SK-N-SH treated with all-trans-retinoic acid at 6 μM for 48 hours (cell line): Measurements from ENCODE around the gene SNX9.

Experiments
- ATAC-seq: fragments of 200-7000 bp; cut with Tn5 transposase; 3 replicates; pipeline ENCODE4 v1.9.1; 2020; ENCODE audit warnings: mild to moderate bottlenecking, moderate library complexity
- ARNTL ChIP-seq: fragments of 450-650 bp; formaldehyde crosslinking; IDR thresholded peaks from 2 replicates; pipeline ENCODE4 v1.5.0; 2020; ENCODE audit warnings: low read depth, mild to moderate bottlenecking, moderate library complexity, borderline replicate concordance
- BACH2 ChIP-seq: fragments of 250-450 bp; sonication (Bioruptor Pico); IDR thresholded peaks from 2 replicates; pipeline ENCODE4 v1.9.0; 2021; ENCODE audit warnings: mild to moderate bottlenecking, borderline replicate concordance
- CSDC2 ChIP-seq: fragments of 250-450 bp; sonication (Bioruptor Pico); IDR thresholded peaks from 2 replicates; pipeline ENCODE4 v1.5.0; 2020; ENCODE audit warnings: mild to moderate bottlenecking, moderate library complexity
- ESRRG ChIP-seq: fragments of 250-450 bp; sonication (Bioruptor Pico); IDR thresholded peaks from 2 replicates; pipeline ENCODE4 v1.6.1; 2021; ENCODE audit warnings: mild to moderate bottlenecking
- ISL1 ChIP-seq: fragments of 250-450 bp; sonication (Bioruptor Pico); IDR thresholded peaks from 2 replicates; pipeline ENCODE4 v2.1.2; 2022; ENCODE audit warnings: mild to moderate bottlenecking, moderate library complexity
- OSR1 ChIP-seq: fragments of 250-450 bp; sonication (Bioruptor Pico); IDR thresholded peaks from 2 replicates; pipeline ENCODE4 v1.8.0; 2022; ENCODE audit warnings: moderate library complexity, mild to moderate bottlenecking, inconsistent platforms
- PPARA ChIP-seq: fragments of 250-450 bp; sonication (Bioruptor Pico); IDR thresholded peaks from 2 replicates; pipeline ENCODE4 v1.5.0; 2020; ENCODE audit warnings: mild to moderate bottlenecking, borderline replicate concordance
- RARB ChIP-seq: fragments of 250-450 bp; sonication (Bioruptor Pico); IDR thresholded peaks from 2 replicates; pipeline ENCODE4 v1.8.0; 2021; ENCODE audit warnings: mild to moderate bottlenecking, moderate library complexity
- SNAI2 ChIP-seq: fragments of 250-450 bp; sonication (Bioruptor Pico); IDR thresholded peaks from 2 replicates; pipeline ENCODE4 v1.5.0; 2020; ENCODE audit warnings: mild to moderate bottlenecking, moderate library complexity
- TCF4 ChIP-seq: fragments of 250-450 bp; sonication (Bioruptor Pico); IDR thresholded peaks from 2 replicates; pipeline ENCODE4 v1.8.0; 2021; ENCODE audit warnings: mild to moderate bottlenecking, moderate library complexity, borderline replicate concordance
- TOX ChIP-seq: fragments of 250-450 bp; sonication (Bioruptor Pico); IDR thresholded peaks from 2 replicates; pipeline ENCODE4 v1.8.0; 2021; ENCODE audit warnings: mild to moderate bottlenecking, moderate library complexity, borderline replicate concordance
- ZC3H10 ChIP-seq: fragments of 250-450 bp; sonication (Bioruptor Pico); IDR thresholded peaks from 2 replicates; pipeline ENCODE4 v1.5.1; 2021; ENCODE audit warnings: mild to moderate bottlenecking, moderate library complexity
- ZFP3 ChIP-seq: fragments of 250-450 bp; sonication (Bioruptor Pico); IDR thresholded peaks from 2 replicates; pipeline ENCODE4 v1.5.0; 2020; ENCODE audit warnings: mild to moderate bottlenecking, moderate library complexity
- ZFP30 ChIP-seq: fragments of 450-650 bp; formaldehyde crosslinking; IDR thresholded peaks from 2 replicates; pipeline ENCODE4 v1.5.0; 2022; ENCODE audit warnings: mild to moderate bottlenecking, moderate library complexity
- ZNF565 ChIP-seq: fragments of 450-650 bp; formaldehyde crosslinking; conservative IDR thresholded peaks from 2 replicates; pipeline ENCODE4 v1.5.0; 2020; ENCODE audit warnings: low read depth, mild to moderate bottlenecking, moderate library complexity
- ZNF8 ChIP-seq: fragments of 450-650 bp; formaldehyde crosslinking; IDR thresholded peaks from 2 replicates; pipeline ENCODE4 v1.5.0; 2020; ENCODE audit warnings: mild to moderate bottlenecking, moderate library complexity
- TF ChIP-seq, protein P1 (sequence below): fragments of 250-450 bp; sonication (Bioruptor Pico); IDR thresholded peaks from 2 replicates; pipeline ENCODE4 v1.8.0; 2020; ENCODE audit warnings: mild to moderate bottlenecking, moderate library complexity, borderline replicate concordance
- TF ChIP-seq, protein P2 (sequence below): fragments of 250-450 bp; sonication (Bioruptor Pico); IDR thresholded peaks from 2 replicates; pipeline ENCODE4 v1.5.1; 2020; ENCODE audit warnings: low read depth, mild to moderate bottlenecking, moderate library complexity
- TF ChIP-seq, protein P3 (sequence below): fragments of 250-450 bp; sonication (Bioruptor Pico); IDR thresholded peaks from 2 replicates; pipeline ENCODE4 v1.8.0; 2021; ENCODE audit warnings: low read depth, mild to moderate bottlenecking, moderate library complexity, borderline replicate concordance

The SNX9 gene

DNA sequence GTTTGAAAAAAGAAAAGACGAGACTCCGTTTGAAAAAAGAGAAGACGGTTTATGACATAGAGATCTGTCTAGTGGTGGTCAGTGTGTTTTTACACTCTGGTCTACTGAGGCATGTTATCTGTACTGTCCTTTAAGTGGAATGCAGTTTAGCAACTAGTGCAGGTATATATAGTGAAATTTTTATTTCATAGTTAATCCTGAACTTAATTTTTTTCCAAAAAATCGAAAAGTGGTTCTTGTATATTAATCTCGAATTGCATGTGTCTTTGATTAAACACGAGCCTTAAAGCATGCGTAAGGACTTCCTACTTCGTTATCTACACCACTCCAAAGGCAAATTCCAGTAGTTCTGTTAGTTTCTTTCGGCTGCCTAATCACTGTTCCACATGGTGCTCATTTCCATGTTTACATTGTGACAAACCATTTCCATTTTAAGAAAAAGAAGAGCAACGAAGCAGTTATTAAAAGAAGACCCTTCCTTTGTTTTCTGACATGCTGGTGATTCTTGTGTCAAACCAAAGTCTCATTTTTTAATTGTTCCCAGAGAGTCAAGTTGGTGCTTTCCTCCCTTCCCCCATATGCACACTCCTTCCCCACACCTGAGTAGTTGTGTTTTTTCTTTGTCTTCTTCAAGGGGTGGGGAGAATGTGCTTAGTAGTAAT is 2.3 kb downstream of the SNX9 start:
- ATAC-seq, result no peak
- no peak for TF ChIP-seq BACH2
- no peak for TF ChIP-seq ZFP3 (CRISPR knock-in tag)
- TF ChIP-seq ZNF8 (CRISPR knock-in tag), result no peak
- no peak for TF ChIP-seq ARNTL
- TF ChIP-seq, protein P1, sequence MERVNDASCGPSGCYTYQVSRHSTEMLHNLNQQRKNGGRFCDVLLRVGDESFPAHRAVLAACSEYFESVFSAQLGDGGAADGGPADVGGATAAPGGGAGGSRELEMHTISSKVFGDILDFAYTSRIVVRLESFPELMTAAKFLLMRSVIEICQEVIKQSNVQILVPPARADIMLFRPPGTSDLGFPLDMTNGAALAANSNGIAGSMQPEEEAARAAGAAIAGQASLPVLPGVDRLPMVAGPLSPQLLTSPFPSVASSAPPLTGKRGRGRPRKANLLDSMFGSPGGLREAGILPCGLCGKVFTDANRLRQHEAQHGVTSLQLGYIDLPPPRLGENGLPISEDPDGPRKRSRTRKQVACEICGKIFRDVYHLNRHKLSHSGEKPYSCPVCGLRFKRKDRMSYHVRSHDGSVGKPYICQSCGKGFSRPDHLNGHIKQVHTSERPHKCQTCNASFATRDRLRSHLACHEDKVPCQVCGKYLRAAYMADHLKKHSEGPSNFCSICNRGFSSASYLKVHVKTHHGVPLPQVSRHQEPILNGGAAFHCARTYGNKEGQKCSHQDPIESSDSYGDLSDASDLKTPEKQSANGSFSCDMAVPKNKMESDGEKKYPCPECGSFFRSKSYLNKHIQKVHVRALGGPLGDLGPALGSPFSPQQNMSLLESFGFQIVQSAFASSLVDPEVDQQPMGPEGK (CRISPR knock-in tag), result no peak
- TF ChIP-seq ZC3H10, result no peak
- TF ChIP-seq CSDC2 (CRISPR knock-in tag), result no peak
- TF ChIP-seq, protein P2, sequence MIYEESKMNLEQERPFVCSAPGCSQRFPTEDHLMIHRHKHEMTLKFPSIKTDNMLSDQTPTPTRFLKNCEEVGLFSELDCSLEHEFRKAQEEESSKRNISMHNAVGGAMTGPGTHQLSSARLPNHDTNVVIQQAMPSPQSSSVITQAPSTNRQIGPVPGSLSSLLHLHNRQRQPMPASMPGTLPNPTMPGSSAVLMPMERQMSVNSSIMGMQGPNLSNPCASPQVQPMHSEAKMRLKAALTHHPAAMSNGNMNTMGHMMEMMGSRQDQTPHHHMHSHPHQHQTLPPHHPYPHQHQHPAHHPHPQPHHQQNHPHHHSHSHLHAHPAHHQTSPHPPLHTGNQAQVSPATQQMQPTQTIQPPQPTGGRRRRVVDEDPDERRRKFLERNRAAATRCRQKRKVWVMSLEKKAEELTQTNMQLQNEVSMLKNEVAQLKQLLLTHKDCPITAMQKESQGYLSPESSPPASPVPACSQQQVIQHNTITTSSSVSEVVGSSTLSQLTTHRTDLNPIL, result no peak
- TF ChIP-seq TOX (CRISPR knock-in tag), result no peak
- no peak for TF ChIP-seq OSR1 (CRISPR knock-in tag)
- TF ChIP-seq SNAI2 (CRISPR knock-in tag), result no peak
- TF ChIP-seq PPARA (CRISPR knock-in tag), result no peak
- TF ChIP-seq RARB (CRISPR knock-in tag), result no peak
- TF ChIP-seq ISL1, result no peak
- no peak for TF ChIP-seq ZFP30 (CRISPR knock-in tag)
- no peak for TF ChIP-seq ZNF565 (CRISPR knock-in tag)
- TF ChIP-seq TCF4 (CRISPR knock-in tag), result no peak

DNA sequence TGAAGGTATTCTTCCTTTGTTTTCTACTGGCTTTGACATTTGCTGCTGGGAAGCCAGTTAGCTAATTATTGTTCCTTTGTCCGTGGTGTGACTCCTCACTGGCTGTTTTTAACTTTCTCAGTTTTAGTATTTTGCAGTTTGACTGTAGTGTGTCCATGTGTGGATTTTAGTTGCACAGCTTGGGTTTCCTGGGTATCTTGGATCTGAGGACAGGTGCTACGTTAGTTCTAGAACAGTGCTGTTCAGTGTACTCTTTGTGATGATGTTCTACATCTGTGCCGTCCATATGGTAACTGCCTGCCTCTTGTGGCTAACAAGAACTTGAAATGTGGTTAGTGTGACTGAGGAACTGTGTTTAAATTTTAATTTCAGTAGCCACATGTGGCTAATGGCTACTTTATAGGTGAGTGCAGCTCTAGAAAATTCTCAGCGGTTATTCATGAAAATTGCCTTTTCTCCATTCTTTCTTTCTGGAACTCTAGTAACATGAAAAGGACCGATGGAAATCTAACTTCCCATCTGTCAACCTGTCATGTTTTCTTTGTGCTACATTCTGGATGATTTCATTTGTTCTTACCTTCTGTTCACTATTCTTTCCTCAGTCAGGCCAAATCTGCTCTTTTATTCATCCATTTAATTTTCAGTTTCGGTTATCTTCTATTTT is 7.4 kb downstream of the SNX9 start:
- TF ChIP-seq, protein P3, sequence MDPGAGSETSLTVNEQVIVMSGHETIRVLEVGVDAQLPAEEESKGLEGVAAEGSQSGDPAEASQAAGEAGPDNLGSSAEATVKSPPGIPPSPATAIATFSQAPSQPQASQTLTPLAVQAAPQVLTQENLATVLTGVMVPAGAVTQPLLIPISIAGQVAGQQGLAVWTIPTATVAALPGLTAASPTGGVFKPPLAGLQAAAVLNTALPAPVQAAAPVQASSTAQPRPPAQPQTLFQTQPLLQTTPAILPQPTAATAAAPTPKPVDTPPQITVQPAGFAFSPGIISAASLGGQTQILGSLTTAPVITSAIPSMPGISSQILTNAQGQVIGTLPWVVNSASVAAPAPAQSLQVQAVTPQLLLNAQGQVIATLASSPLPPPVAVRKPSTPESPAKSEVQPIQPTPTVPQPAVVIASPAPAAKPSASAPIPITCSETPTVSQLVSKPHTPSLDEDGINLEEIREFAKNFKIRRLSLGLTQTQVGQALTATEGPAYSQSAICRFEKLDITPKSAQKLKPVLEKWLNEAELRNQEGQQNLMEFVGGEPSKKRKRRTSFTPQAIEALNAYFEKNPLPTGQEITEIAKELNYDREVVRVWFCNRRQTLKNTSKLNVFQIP (CRISPR knock-in tag), result no peak
- TF ChIP-seq ZFP30 (CRISPR knock-in tag), result no peak
- no peak for TF ChIP-seq ZFP3 (CRISPR knock-in tag)
- no peak for TF ChIP-seq OSR1 (CRISPR knock-in tag)
- TF ChIP-seq ESRRG (CRISPR knock-in tag), result no peak
- no peak for ATAC-seq

DNA sequence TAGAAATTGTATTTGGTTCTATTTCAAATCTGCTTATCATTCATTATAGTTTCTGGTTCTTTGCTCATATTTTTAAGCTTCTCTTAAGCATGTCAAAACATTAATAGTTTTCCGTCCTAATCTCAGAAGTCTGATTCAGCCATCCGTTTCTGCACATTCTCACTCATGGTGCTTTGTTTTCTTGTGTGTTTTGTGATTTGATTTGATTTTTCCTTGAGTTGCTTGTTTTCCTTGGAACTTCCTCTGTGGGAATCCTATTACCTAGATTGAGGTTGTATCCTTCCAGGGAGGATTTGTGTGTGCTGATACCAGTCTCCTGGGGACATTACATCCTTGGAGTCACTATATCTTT is 7.9 kb downstream of the SNX9 start:
- no peak for TF ChIP-seq PPARA (CRISPR knock-in tag)
- TF ChIP-seq, protein P3 (CRISPR knock-in tag), result no peak
- no peak for TF ChIP-seq ARNTL
- TF ChIP-seq TOX (CRISPR knock-in tag), result no peak
- TF ChIP-seq ZNF565 (CRISPR knock-in tag), result no peak
- TF ChIP-seq, protein P1 (CRISPR knock-in tag), result no peak
- TF ChIP-seq BACH2, result no peak
- no peak for TF ChIP-seq ZFP30 (CRISPR knock-in tag)
- TF ChIP-seq RARB (CRISPR knock-in tag), result no peak
- TF ChIP-seq, protein P2, result no peak
- TF ChIP-seq ESRRG (CRISPR knock-in tag), result no peak
- TF ChIP-seq ZFP3 (CRISPR knock-in tag), result no peak
- ATAC-seq, result no peak
